Natural killer cell (primary cell): ENCODE data around the gene PLEKHA1. TPM values are rescaled to one million over a fixed set of nuclear protein-coding genes. Genes with fewer than 3 reads are reported as not detected.
A peak's percentile ranks its signal among the peaks of the same experiment; 100 is the strongest.

ENCODE experiments used
- ATAC-seq, 3 donors: fragments of 150-1000 bp in 2 of 3; fragments of 200-7000 bp in 1 of 3; cut with Tn5 transposase; 1 replicate in 1 of 3; 2 replicates in 2 of 3; pipeline ENCODE4 v1.10.0; 2021; ENCODE audit warnings: mild to moderate bottlenecking in 2 of 3, moderate library complexity in 2 of 3
- DNase-seq, 2 donors: peaks; one replicate each; pipeline versions ENCODE4 v3.0.0 to v3.0.0-alpha.2; 2013 to 2021; ENCODE audit warnings: mixed read lengths in 1 of 2
- H3K27ac ChIP-seq: one replicate; pipeline ENCODE4 v1.5.1; 2013; ENCODE audit warnings: mild to moderate bottlenecking, low read length
- H3K27me3 ChIP-seq: one replicate; pipeline ENCODE4 v1.6.1; 2013; ENCODE audit warnings: low read length; ENCODE audit not compliant: control insufficient read depth, insufficient read depth
- H3K36me3 ChIP-seq: one replicate; pipeline ENCODE4 v1.6.1; 2013; ENCODE audit warnings: low read length; ENCODE audit not compliant: control insufficient read depth, insufficient read depth
- H3K4me1 ChIP-seq: one replicate; pipeline ENCODE4 v1.6.1; 2013; ENCODE audit warnings: low read length; ENCODE audit not compliant: control insufficient read depth, insufficient read depth
- H3K4me3 ChIP-seq: one replicate; pipeline ENCODE4 v1.5.1; 2013; ENCODE audit warnings: low read length
- H3K9me3 ChIP-seq: one replicate; pipeline ENCODE4 v1.6.1; 2013; ENCODE audit warnings: low read length; ENCODE audit not compliant: control insufficient read depth, insufficient read depth
- H3K27ac Mint-ChIP-seq, 2 donors: one replicate each; pipeline ENCODE4 v1.8.0; 2022; ENCODE audit warnings: mild to moderate bottlenecking in 2 of 2, mixed read lengths in 2 of 2, moderate library complexity in 1 of 2
- H3K27me3 Mint-ChIP-seq, 2 donors: one replicate each; pipeline ENCODE4 v1.8.0; 2022; ENCODE audit warnings: low read depth in 2 of 2, mixed read lengths in 2 of 2
- H3K36me3 Mint-ChIP-seq: one replicate; pipeline ENCODE4 v1.8.0; 2022; ENCODE audit warnings: mixed read lengths
- H3K4me1 Mint-ChIP-seq, 2 donors: one replicate each; pipeline ENCODE4 v1.8.0; 2022; ENCODE audit warnings: mixed read lengths in 2 of 2
- H3K4me3 Mint-ChIP-seq: one replicate; pipeline ENCODE4 v1.8.0; 2022; ENCODE audit warnings: mild to moderate bottlenecking, moderate library complexity, mixed read lengths
- H3K9me3 Mint-ChIP-seq, 2 donors: one replicate each; pipeline ENCODE4 v1.8.0; 2022; ENCODE audit warnings: mixed read lengths in 2 of 2
- WGBS: methylation state at CpG from one replicate; pipeline ENCODE4 v1.1.7; 2013; ENCODE audit warnings: missing lambda C conversion rate; ENCODE audit not compliant: insufficient coverage; 5-methylcytosine and 5-hydroxymethylcytosine counted together
- intact Hi-C: fragments of 100-400 bp; cut with micrococcal nuclease; formaldehyde crosslinking; loops from one replicate; pipeline ENCODE4 v1.14.2; 2022
- total RNA-seq, 4 donors: library from RNA; stranded (reverse); fragments of 120-200 nt in 1 of 4; gene quantifications; one replicate each; pipeline versions ENCODE4 v1.2.3 to v1.2.4, GENCODE V29; 2013 to 2022
- TF ChIP-seq, protein P1 (sequence below): fragments of 200-600 bp; IDR thresholded peaks from one replicate; pipeline ENCODE4 v1.8.0; 2022; ENCODE audit warnings: antibody characterized with exemption

PLEKHA1 gene
- total RNA-seq, 3 donors from 2014 or later (not counting 1 experiment from before 2014, with no cell fraction given): 45.9 to 64.6 (median 56.1) TPM

DNA sequence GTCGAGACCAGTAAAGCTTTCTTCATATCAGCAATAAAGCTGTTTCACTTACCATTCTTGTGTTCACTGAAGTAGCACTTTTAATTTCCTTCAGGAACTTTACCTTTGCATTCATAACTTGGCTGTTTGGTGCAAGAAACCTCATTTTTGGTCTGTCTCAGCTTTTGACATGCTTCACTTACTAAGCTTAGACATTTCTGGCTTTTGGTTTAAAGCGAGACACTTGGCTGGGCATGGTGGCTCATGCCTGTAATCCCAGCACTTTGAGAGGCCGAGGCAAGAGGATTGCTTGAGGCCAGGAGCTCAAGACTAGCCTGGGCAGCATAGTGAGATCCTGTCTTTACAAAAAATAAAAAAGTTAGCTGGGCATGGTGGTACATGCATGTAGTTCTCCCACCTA, 15.8 kb downstream of the PLEKHA1 start:
- TF ChIP-seq, protein P1, sequence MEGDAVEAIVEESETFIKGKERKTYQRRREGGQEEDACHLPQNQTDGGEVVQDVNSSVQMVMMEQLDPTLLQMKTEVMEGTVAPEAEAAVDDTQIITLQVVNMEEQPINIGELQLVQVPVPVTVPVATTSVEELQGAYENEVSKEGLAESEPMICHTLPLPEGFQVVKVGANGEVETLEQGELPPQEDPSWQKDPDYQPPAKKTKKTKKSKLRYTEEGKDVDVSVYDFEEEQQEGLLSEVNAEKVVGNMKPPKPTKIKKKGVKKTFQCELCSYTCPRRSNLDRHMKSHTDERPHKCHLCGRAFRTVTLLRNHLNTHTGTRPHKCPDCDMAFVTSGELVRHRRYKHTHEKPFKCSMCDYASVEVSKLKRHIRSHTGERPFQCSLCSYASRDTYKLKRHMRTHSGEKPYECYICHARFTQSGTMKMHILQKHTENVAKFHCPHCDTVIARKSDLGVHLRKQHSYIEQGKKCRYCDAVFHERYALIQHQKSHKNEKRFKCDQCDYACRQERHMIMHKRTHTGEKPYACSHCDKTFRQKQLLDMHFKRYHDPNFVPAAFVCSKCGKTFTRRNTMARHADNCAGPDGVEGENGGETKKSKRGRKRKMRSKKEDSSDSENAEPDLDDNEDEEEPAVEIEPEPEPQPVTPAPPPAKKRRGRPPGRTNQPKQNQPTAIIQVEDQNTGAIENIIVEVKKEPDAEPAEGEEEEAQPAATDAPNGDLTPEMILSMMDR: no peak
- Histone ChIP-seq H3K4me1 (peaks cover 3% of the 10 kb centered on the region), H3K9me3 (no peaks in the 10 kb centered on the region), H3K27ac (no peak overlapping the region), H3K36me3 (peaks cover 21% of the 10 kb centered on the region), H3K4me3 (no peak overlapping the region), H3K27me3 (no peaks in the 10 kb centered on the region)
- Mint-ChIP-seq H3K4me3 (no peak overlapping the region), H3K27me3 (no peaks in the 10 kb centered on the region), H3K4me1 (peaks cover 60 to 61% of the 10 kb centered on the region in 2 donors), H3K36me3 (no peaks in the 10 kb centered on the region), H3K9me3 (no peaks in the 10 kb centered on the region), H3K27ac (peak overlapping the region; percentile 67 to 78)
- WGBS: 69% methylated on average over 3 of the region's 3 CpGs
- intact Hi-C loops: no loop called here
- DNase-seq (no peak), ATAC-seq (no peak)

DNA sequence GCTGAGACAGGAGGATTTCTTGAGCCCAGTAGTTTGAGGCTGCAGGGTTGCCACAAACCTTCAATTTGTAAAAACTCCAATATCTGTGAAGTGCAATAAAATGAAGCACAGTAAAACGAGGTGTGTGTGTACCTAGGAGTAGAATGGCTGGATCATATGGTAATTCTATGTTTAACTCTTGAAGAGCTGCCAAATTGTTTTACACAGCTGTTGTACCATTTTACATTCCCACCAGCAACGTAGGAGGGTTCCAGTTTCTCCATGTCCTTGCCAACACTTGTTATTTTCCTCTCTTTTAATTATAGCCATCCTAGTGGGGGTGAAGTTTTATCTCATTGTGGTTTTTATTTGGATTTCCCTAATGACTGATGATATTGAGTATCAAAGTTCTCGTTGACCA, 16.2 kb downstream of the PLEKHA1 start:
- WGBS: 40% methylated on average over 1 of the region's 3 CpGs
- TF ChIP-seq, protein P1: no peak
- H3K36me3 Mint-ChIP-seq: peaks cover 2% of the 10 kb centered on the region

DNA sequence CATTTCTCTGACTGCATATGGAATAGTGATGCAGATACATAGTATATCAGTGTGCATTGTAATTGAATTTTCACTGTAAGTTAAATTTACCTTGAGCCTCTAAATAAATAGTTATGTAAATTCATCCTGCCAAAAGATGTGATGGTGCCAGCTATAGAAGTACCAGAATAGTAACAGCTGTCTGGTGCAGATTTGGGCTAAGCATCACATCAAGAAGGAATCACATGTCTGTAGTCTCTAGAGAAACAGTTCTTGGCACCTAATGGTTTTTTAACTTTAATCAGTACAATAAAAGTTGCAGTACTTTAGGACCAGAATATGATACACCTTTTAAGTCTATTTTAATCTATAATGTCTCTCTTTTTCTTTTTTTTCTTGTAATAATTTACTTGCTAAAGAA, 17.4 kb downstream of the PLEKHA1 start:
- Mint-ChIP-seq H3K9me3 (no peaks in the 10 kb centered on the region), H3K4me1 (peaks cover 46 to 52% of the 10 kb centered on the region in 2 donors), H3K27me3 (no peaks in the 10 kb centered on the region), H3K27ac (peak overlapping the region in 1 of 2 donors; percentile 25), H3K36me3 (peaks cover 7% of the 10 kb centered on the region), H3K4me3 (no peak overlapping the region)
- Histone ChIP-seq H3K4me3 (no peak overlapping the region), H3K27me3 (no peaks in the 10 kb centered on the region), H3K27ac (no peak overlapping the region), H3K36me3 (peaks cover 32% of the 10 kb centered on the region), H3K9me3 (no peaks in the 10 kb centered on the region), H3K4me1 (peaks cover 3% of the 10 kb centered on the region)
- ATAC-seq (no peak), DNase-seq (no peak)
- TF ChIP-seq, protein P1: no peak
- intact Hi-C loops: no loop called here

More for the DNA sequence above, 16.2 kb downstream of the PLEKHA1 start:
- DNase-seq: no peak
- Histone ChIP-seq H3K9me3 (no peaks in the 10 kb centered on the region), H3K36me3 (peaks cover 23% of the 10 kb centered on the region), H3K4me3 (no peak overlapping the region), H3K4me1 (peaks cover 3% of the 10 kb centered on the region), H3K27me3 (no peaks in the 10 kb centered on the region), H3K27ac (no peak overlapping the region)
- no peaks in the 10 kb centered on the region for H3K9me3 Mint-ChIP-seq
- H3K27ac Mint-ChIP-seq: peak overlapping the region; percentile 48 to 78
- H3K27me3 Mint-ChIP-seq: no peaks in the 10 kb centered on the region
- H3K4me1 Mint-ChIP-seq: peaks cover 57 to 60% of the 10 kb centered on the region in 2 donors
- no peak overlapping the region for H3K4me3 Mint-ChIP-seq
- intact Hi-C loops: no loop called here
- ATAC-seq: no peak

DNA sequence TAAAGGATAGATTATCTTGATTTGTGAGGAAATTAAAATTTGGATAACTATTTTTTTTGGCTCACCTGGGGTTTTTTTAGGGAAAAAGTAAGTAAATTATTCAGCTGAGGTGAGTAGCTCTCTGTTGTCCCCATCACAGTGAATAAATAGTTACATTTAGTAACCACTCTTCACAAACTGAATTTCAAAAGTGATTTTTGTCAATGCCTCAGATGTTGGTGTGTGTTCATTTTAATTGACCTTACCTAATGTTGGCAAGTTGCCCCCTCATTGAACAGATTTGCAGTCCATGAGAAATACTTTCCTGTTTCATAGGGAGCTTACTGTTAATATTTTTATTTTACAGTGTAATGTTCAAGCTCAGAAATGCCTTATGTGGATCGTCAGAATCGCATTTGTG, 18.3 kb downstream of the PLEKHA1 start:
- H3K27ac ChIP-seq: no peak overlapping the region
- H3K36me3 Mint-ChIP-seq: peaks cover 12% of the 10 kb centered on the region
- 94% methylated on average over 2 of the region's 2 CpGs for WGBS

More for the DNA sequence above, 18.3 kb downstream of the PLEKHA1 start:
- no peaks in the 10 kb centered on the region for H3K9me3 ChIP-seq
- no peak overlapping the region for H3K4me3 Mint-ChIP-seq
- H3K36me3 ChIP-seq: peaks cover 39% of the 10 kb centered on the region
- no peaks in the 10 kb centered on the region for H3K27me3 Mint-ChIP-seq
- no peak overlapping the region for H3K4me3 ChIP-seq
- no peak overlapping the region for H3K27ac Mint-ChIP-seq
- no peaks in the 10 kb centered on the region for H3K4me1 ChIP-seq
- ATAC-seq (no peak), DNase-seq (no peak)
- H3K4me1 Mint-ChIP-seq: peaks cover 42 to 47% of the 10 kb centered on the region in 2 donors
- no peaks in the 10 kb centered on the region for H3K27me3 ChIP-seq
- TF ChIP-seq, protein P1: no peak
- intact Hi-C loops: no loop called here
- H3K9me3 Mint-ChIP-seq: no peaks in the 10 kb centered on the region
